AG04450 (cell line): ENCODE measurements around the gene PRKACG. TPM values are rescaled to one million over a fixed set of nuclear protein-coding genes. Genes with fewer than 3 reads are reported as not detected.

ENCODE experiments used
- CTCF ChIA-PET: fragments of 300-600, 350-600 bp; formaldehyde crosslinking; extraction: SDS; loops from one replicate; lab custom pipeline; 2022; ENCODE audit warnings: antibody characterized with exemption, inconsistent platforms; lab: Charles Lee
- POLR2A ChIA-PET: fragments of 350-600 bp; formaldehyde crosslinking; extraction: SDS; loops from one replicate; lab custom pipeline; 2021; ENCODE audit warnings: antibody characterized with exemption, inconsistent platforms; lab: Yijun Ruan, JAX
- DNase-seq: peaks from one replicate; pipeline ENCODE4 v3.0.0-alpha.2; 2011; ENCODE audit warnings: low read depth, low spot score
- H3K27ac ChIP-seq: one replicate; pipeline ENCODE4 v1.5.1; 2012; ENCODE audit warnings: low read depth, low read length, control low read depth
- H3K27me3 ChIP-seq: one replicate; pipeline ENCODE4 v1.6.0; 2012; ENCODE audit warnings: low read length; ENCODE audit not compliant: control insufficient read depth, insufficient read depth
- H3K4me3 ChIP-seq: 2 replicates; pipeline ENCODE4 v1.5.1; 2011; ENCODE audit warnings: mild to moderate bottlenecking, low read depth, low read length, control low read depth
- H3K9me3 ChIP-seq: 2 replicates; pipeline ENCODE4 v1.5.1; 2012; ENCODE audit warnings: low read length; ENCODE audit not compliant: control insufficient read depth, insufficient read depth
- polyA plus RNA-seq: library from polyadenylated mRNA; depleted of rRNA; stranded (reverse); fragments of >200 nt; gene quantifications from 2 replicates; pipeline ENCODE4 v1.2.3, GENCODE V29; 2011
- TF ChIP-seq, protein P1 (sequence below): IDR thresholded peaks from 2 replicates; pipeline ENCODE4 v1.5.1; 2011; ENCODE audit warnings: low read depth, low read length, control low read depth, inconsistent platforms

Gene PRKACG
- polyA plus RNA-seq, 1 experiment, result not detected

DNA sequence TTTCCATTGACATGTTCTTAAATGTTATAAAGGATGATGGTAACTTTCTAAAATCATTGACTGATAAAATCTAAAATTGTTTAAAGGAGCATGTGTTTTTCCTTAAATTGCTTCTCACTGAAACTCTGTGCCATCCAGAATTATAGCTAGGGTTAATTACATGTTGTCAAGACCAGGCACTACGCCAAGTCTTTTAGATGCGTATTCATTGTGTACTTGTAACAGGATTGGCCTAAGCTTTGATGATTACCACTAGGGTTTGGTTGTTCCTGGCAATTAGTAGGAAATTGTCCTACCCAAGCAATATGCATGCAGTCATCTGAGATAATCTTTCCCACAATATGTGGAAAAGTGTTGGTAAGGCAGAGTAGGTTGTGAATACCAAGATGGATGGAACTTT lies 43.8 kb downstream of the PRKACG start:
- DNase-seq, result no peak
- Histone ChIP-seq H3K27me3 (no peaks in the 10 kb centered on the region), H3K27ac (no peak overlapping the region), H3K9me3 (no peaks in the 10 kb centered on the region), H3K4me3 (no peak overlapping the region)
- ChIA-PET CTCF (no interaction called here), POLR2A (no interaction called here)
- TF ChIP-seq, protein P1, sequence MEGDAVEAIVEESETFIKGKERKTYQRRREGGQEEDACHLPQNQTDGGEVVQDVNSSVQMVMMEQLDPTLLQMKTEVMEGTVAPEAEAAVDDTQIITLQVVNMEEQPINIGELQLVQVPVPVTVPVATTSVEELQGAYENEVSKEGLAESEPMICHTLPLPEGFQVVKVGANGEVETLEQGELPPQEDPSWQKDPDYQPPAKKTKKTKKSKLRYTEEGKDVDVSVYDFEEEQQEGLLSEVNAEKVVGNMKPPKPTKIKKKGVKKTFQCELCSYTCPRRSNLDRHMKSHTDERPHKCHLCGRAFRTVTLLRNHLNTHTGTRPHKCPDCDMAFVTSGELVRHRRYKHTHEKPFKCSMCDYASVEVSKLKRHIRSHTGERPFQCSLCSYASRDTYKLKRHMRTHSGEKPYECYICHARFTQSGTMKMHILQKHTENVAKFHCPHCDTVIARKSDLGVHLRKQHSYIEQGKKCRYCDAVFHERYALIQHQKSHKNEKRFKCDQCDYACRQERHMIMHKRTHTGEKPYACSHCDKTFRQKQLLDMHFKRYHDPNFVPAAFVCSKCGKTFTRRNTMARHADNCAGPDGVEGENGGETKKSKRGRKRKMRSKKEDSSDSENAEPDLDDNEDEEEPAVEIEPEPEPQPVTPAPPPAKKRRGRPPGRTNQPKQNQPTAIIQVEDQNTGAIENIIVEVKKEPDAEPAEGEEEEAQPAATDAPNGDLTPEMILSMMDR, result no peak

DNA sequence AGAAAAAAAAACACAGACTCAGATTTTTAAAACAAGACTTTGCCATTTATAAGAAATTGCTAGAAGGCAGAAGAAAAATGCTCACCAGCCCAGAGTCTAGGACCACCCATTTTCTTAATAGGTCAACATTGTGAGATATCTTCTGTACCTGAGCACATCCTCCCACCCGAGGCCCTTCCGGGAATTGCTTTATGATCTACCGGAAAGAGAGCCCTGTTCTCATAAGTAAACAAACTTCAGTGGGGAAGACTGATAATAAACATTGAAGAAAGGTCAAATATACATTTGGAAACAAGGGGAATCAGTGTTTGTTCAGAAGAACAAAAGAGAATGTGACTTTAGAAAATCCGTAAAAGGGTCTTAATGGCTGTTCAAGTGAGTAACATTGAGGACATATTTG lies 44.4 kb downstream of the PRKACG start:
- Histone ChIP-seq H3K9me3 (no peaks in the 10 kb centered on the region), H3K27me3 (no peaks in the 10 kb centered on the region), H3K4me3 (no peak overlapping the region), H3K27ac (no peak overlapping the region)
- ChIA-PET CTCF (no interaction called here), POLR2A (no interaction called here)
- TF ChIP-seq, protein P1, result no peak
- DNase-seq, result no peak

DNA sequence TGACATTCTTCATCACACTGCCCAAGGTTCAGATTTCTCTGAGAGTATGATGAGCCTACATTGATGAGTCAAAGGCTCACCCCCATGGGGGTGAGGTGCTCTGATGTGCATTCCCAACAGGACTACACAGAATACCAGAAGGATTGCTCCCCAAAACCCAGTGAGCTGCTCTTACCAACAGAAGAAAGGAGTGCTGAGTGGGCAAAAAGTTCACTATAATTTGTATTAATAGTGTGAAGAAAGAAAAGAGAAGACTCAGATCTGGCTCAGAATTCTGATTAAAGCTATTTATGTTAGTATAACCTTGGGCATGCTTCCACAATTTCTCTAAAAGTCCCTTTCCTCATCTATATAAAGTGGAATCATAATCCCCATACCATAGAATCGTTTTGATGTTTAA lies 46.1 kb downstream of the PRKACG start:
- TF ChIP-seq, protein P1, result no peak
- no peak for DNase-seq
- Histone ChIP-seq H3K27ac (no peak overlapping the region), H3K9me3 (no peaks in the 10 kb centered on the region), H3K4me3 (no peak overlapping the region), H3K27me3 (no peaks in the 10 kb centered on the region)
- ChIA-PET CTCF (no interaction called here), POLR2A (no interaction called here)

DNA sequence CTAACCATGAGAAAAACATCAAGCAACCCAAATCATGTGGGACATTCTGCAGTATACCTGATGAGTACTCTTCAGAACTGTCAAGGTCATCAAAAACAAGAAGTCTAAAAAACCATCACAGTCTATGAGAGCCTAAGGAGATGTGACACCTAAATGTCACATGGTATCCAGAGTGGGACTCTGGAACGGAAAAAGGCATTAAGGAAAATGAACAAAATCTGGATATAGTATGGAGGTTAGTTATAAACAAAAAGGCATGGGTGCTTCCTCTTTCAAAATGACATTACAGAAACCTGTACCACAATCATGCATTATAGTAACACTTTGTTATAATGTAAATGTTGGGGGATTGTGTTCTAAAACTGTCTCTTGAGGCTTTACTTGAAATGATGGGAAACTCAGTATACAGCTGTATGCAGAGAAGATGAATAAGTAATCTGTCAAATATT lies 47.4 kb downstream of the PRKACG start:
- CTCF ChIA-PET, result interaction anchor here (0.7 to 1.0 kb wide), 2 partner anchors 32 to 33 kb away, joined by 3 to 5 read pairs; no protein-coding TSS in a partner anchor
- H3K4me3 ChIP-seq, result no peak overlapping the region
- TF ChIP-seq, protein P1, result no peak
- H3K27ac ChIP-seq, result no peak overlapping the region
- POLR2A ChIA-PET, result no interaction called here
- H3K27me3 ChIP-seq, result no peaks in the 10 kb centered on the region
- DNase-seq, result no peak
- no peaks in the 10 kb centered on the region for H3K9me3 ChIP-seq

DNA sequence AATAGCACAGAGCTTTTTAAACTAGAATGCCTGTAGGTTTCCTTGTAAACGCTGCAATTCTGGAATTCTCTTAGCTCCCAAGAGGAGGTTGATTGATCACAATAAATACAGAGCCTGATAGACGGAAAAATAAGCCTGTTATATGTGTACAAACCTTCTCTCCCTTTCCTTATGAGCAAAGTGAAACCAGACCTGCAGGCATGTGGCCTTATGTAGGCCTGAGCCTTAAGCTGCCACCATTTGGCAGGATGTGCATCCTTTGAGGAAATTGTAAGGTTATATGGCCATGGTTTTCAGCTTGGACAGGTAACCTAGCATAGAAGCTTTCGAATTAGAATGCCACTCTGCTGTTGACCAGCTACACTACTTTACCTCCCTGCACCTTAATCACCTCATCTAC lies 49.1 kb downstream of the PRKACG start:
- TF ChIP-seq, protein P1, result no peak
- CTCF ChIA-PET, result no interaction called here
- Histone ChIP-seq H3K9me3 (no peaks in the 10 kb centered on the region), H3K4me3 (no peak overlapping the region), H3K27me3 (no peaks in the 10 kb centered on the region), H3K27ac (no peak overlapping the region)
- DNase-seq, result no peak
- POLR2A ChIA-PET, result no interaction called here
